Suprapubic skin (tissue), 4 donors: Measurements from ENCODE around the gene ANKRD60.

ENCODE experiments used
- EP300 ChIP-seq: sonication (generic); formaldehyde crosslinking; IDR thresholded peaks from one replicate; pipeline ENCODE4 v1.6.1; 2017; ENCODE audit warnings: antibody characterized with exemption
- POLR2A ChIP-seq, 2 donors: fragments of 450-650 bp; IDR thresholded peaks; one replicate each; pipeline ENCODE4 v1.6.1; 2017; ENCODE audit warnings: antibody characterized with exemption in 2 of 2, mild to moderate bottlenecking in 2 of 2, moderate library complexity in 2 of 2
- POLR2AphosphoS5 ChIP-seq, 3 donors: sonication (generic); formaldehyde crosslinking; IDR thresholded peaks; one replicate each; pipeline ENCODE4 v1.6.1; 2017; ENCODE audit warnings: antibody characterized with exemption in 3 of 3
- TF ChIP-seq, protein P1 (sequence below), 2 donors: fragments of 200-600 bp in 1 of 2; fragments of 450-650 bp in 1 of 2; sonication (generic) in 1 of 2; IDR thresholded peaks; one replicate each; pipeline ENCODE4 v1.5.1; 2016 to 2019; ENCODE audit warnings: antibody characterized with exemption in 2 of 2, mild to moderate bottlenecking in 1 of 2, moderate library complexity in 1 of 2

GRCh38 chr20:58169450-58169849 lies 59.0 kb downstream of the ANKRD60 start:
- TF ChIP-seq, protein P1, sequence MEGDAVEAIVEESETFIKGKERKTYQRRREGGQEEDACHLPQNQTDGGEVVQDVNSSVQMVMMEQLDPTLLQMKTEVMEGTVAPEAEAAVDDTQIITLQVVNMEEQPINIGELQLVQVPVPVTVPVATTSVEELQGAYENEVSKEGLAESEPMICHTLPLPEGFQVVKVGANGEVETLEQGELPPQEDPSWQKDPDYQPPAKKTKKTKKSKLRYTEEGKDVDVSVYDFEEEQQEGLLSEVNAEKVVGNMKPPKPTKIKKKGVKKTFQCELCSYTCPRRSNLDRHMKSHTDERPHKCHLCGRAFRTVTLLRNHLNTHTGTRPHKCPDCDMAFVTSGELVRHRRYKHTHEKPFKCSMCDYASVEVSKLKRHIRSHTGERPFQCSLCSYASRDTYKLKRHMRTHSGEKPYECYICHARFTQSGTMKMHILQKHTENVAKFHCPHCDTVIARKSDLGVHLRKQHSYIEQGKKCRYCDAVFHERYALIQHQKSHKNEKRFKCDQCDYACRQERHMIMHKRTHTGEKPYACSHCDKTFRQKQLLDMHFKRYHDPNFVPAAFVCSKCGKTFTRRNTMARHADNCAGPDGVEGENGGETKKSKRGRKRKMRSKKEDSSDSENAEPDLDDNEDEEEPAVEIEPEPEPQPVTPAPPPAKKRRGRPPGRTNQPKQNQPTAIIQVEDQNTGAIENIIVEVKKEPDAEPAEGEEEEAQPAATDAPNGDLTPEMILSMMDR (IDR thresholded peaks at IDR 0.05): no peak
- TF ChIP-seq EP300 (no peak), POLR2A (IDR thresholded peaks at IDR 0.05) (no peak), POLR2AphosphoS5 (IDR thresholded peaks at IDR 0.05) (no peak)
